ENCODE measurements around the gene TMEM33.
"Not testable (repeated sequence)": the region's sequence is repeated elsewhere in the genome, so short reads cannot be mapped to it uniquely, and the experiment has no call there.

Gene TMEM33

GRCh38 chr4:41913509-41913908, 21.7 kb upstream of the TMEM33 start:
- H3K27me3 ChIP-seq (ENCODE audit: insufficient read depth, low read length), result no peaks in the 10 kb centered on the region; the same call in 1 of the 2 replicates
- H3K27ac ChIP-seq (ENCODE audit: low read length), result no peak overlapping the region
- no peaks in the 10 kb centered on the region for H3K9me3 ChIP-seq (ENCODE audit: insufficient read depth, low read depth, low read length)
- H3K9ac ChIP-seq (ENCODE audit: low read depth, low read length), result no peak overlapping the region
- H3K4me1 ChIP-seq (ENCODE audit: insufficient read depth, low read length), result no peaks in the 10 kb centered on the region
- H3K36me3 ChIP-seq (ENCODE audit: insufficient read depth, low read depth, low read length), result no peaks in the 10 kb centered on the region
- no peak overlapping the region for H3K4me3 ChIP-seq (ENCODE audit: low read length)

- no peak overlapping the region for H3K9ac ChIP-seq (ENCODE audit: low read depth, low read length)
- peaks cover 24% of the 10 kb centered on the region for H3K9me3 ChIP-seq (ENCODE audit: insufficient read depth, low read depth, low read length)
- no peak overlapping the region for H3K27ac ChIP-seq (ENCODE audit: low read length)
- H3K4me3 ChIP-seq (ENCODE audit: low read length), result no peak overlapping the region
- peaks cover 36% of the 10 kb centered on the region for H3K27me3 ChIP-seq (ENCODE audit: insufficient read depth, low read length)
- H3K36me3 ChIP-seq (ENCODE audit: insufficient read depth, low read depth, low read length), result no peaks in the 10 kb centered on the region
- H3K4me1 ChIP-seq (ENCODE audit: insufficient read depth, low read length), result no peaks in the 10 kb centered on the region
Measured at GRCh38 chr4:41918278-41918677, 17.0 kb upstream of the TMEM33 start.

GRCh38 chr4:41920416-41920815, 14.8 kb upstream of the TMEM33 start:
- not testable (repeated sequence) for H3K4me1 ChIP-seq (ENCODE audit: insufficient read depth, low read length); H3K4me3 ChIP-seq (ENCODE audit: low read length); H3K9ac ChIP-seq (ENCODE audit: low read depth, low read length); H3K27ac ChIP-seq (ENCODE audit: low read length); H3K36me3 ChIP-seq (ENCODE audit: insufficient read depth, low read depth, low read length)
- Histone ChIP-seq H3K9me3 (ENCODE audit: insufficient read depth, low read depth, low read length) (peaks cover 24% of the 10 kb centered on the region), H3K27me3 (ENCODE audit: insufficient read depth, low read length) (peaks cover 47% of the 10 kb centered on the region)

GRCh38 chr4:41921476-41921875, 13.8 kb upstream of the TMEM33 start:
- Histone ChIP-seq H3K27ac (ENCODE audit: low read length) (no peak overlapping the region), H3K9me3 (ENCODE audit: insufficient read depth, low read depth, low read length) (peaks cover 24% of the 10 kb centered on the region), H3K4me1 (ENCODE audit: insufficient read depth, low read length) (no peaks in the 10 kb centered on the region), H3K4me3 (ENCODE audit: low read length) (no peak overlapping the region), H3K9ac (ENCODE audit: low read depth, low read length) (no peak overlapping the region), H3K36me3 (ENCODE audit: insufficient read depth, low read depth, low read length) (no peaks in the 10 kb centered on the region), H3K27me3 (ENCODE audit: insufficient read depth, low read length) (peaks cover 47% of the 10 kb centered on the region)

- Histone ChIP-seq H3K9me3 (ENCODE audit: insufficient read depth, low read depth, low read length) (no peaks in the 10 kb centered on the region), H3K4me3 (ENCODE audit: low read length) (no peak overlapping the region), H3K27ac (ENCODE audit: low read length) (no peak overlapping the region), H3K27me3 (ENCODE audit: insufficient read depth, low read length) (peaks cover 21% of the 10 kb centered on the region), H3K4me1 (ENCODE audit: insufficient read depth, low read length) (no peaks in the 10 kb centered on the region), H3K36me3 (ENCODE audit: insufficient read depth, low read depth, low read length) (no peaks in the 10 kb centered on the region), H3K9ac (ENCODE audit: low read depth, low read length) (no peak overlapping the region)
Measured at GRCh38 chr4:41927796-41928499, 7.3 kb upstream of the TMEM33 start.

GRCh38 chr4:41930139-41930831, 4.9 kb upstream of the TMEM33 start:
- H3K4me3 ChIP-seq (ENCODE audit: low read length), result no peak overlapping the region
- H3K9me3 ChIP-seq (ENCODE audit: insufficient read depth, low read depth, low read length), result no peaks in the 10 kb centered on the region
- 0 out of 2 replicates have a peak, but pooled peaks cover 7% of the 10 kb centered on the region for H3K27me3 ChIP-seq (ENCODE audit: insufficient read depth, low read length)
- no peak overlapping the region for H3K9ac ChIP-seq (ENCODE audit: low read depth, low read length)
- no peak overlapping the region for H3K27ac ChIP-seq (ENCODE audit: low read length)
- H3K4me1 ChIP-seq (ENCODE audit: insufficient read depth, low read length), result no peaks in the 10 kb centered on the region
- H3K36me3 ChIP-seq (ENCODE audit: insufficient read depth, low read depth, low read length), result no peaks in the 10 kb centered on the region

GRCh38 chr4:41932988-41933387, 2.2 kb upstream of the TMEM33 start:
- Histone ChIP-seq H3K27ac (ENCODE audit: low read length) (no peak overlapping the region), H3K27me3 (ENCODE audit: insufficient read depth, low read length) (0 out of 2 replicates have a peak, but pooled peaks cover 7% of the 10 kb centered on the region), H3K9me3 (ENCODE audit: insufficient read depth, low read depth, low read length) (no peaks in the 10 kb centered on the region), H3K4me1 (ENCODE audit: insufficient read depth, low read length) (peaks cover 16% of the 10 kb centered on the region; the same call in 1 of the 2 replicates), H3K4me3 (ENCODE audit: low read length) (no peak overlapping the region), H3K9ac (ENCODE audit: low read depth, low read length) (no peak overlapping the region), H3K36me3 (ENCODE audit: insufficient read depth, low read depth, low read length) (peaks cover 6% of the 10 kb centered on the region; the same call in 1 of the 2 replicates)

- Histone ChIP-seq H3K9me3 (ENCODE audit: insufficient read depth, low read depth, low read length) (no peaks in the 10 kb centered on the region), H3K27me3 (ENCODE audit: insufficient read depth, low read length) (0 out of 2 replicates have a peak, but pooled peaks cover 7% of the 10 kb centered on the region), H3K27ac (ENCODE audit: low read length) (no peak overlapping the region), H3K4me1 (ENCODE audit: insufficient read depth, low read length) (peaks cover 20% of the 10 kb centered on the region; the same call in 1 of the 2 replicates), H3K4me3 (ENCODE audit: low read length) (no peak overlapping the region), H3K36me3 (ENCODE audit: insufficient read depth, low read depth, low read length) (peaks cover 17% of the 10 kb centered on the region), H3K9ac (ENCODE audit: low read depth, low read length) (no peak overlapping the region)
Measured at GRCh38 chr4:41933997-41934503, 1.2 kb upstream of the TMEM33 start.

- H3K9ac ChIP-seq (ENCODE audit: low read depth, low read length), result no peak overlapping the region
- peak overlapping the region; percentile 96; the same call in 1 of the 2 replicates for H3K4me3 ChIP-seq (ENCODE audit: low read length)
- H3K27ac ChIP-seq (ENCODE audit: low read length), result no peak overlapping the region
Measured at GRCh38 chr4:41934514-41934900, 722 bp upstream of the TMEM33 start.

GRCh38 chr4:41935652-41936021, 408 bp downstream of the TMEM33 start:
- peaks cover 20% of the 10 kb centered on the region; the same call in 1 of the 2 replicates for H3K4me1 ChIP-seq (ENCODE audit: insufficient read depth, low read length)
- H3K36me3 ChIP-seq (ENCODE audit: insufficient read depth, low read depth, low read length), result peaks cover 30% of the 10 kb centered on the region
- no peaks in the 10 kb centered on the region for H3K9me3 ChIP-seq (ENCODE audit: insufficient read depth, low read depth, low read length)
- H3K27me3 ChIP-seq (ENCODE audit: insufficient read depth, low read length), result 0 out of 2 replicates have a peak, but pooled peaks cover 7% of the 10 kb centered on the region
- peak overlapping the region; percentile 96 for H3K4me3 ChIP-seq (ENCODE audit: low read length)
- H3K27ac ChIP-seq (ENCODE audit: low read length), result peak overlapping the region; percentile 53
- peak overlapping the region; percentile 89 for H3K9ac ChIP-seq (ENCODE audit: low read depth, low read length)

More at GRCh38 chr4:41934514-41934900, 722 bp upstream of the TMEM33 start:
- Histone ChIP-seq H3K4me1 (ENCODE audit: insufficient read depth, low read length) (peaks cover 20% of the 10 kb centered on the region; the same call in 1 of the 2 replicates), H3K36me3 (ENCODE audit: insufficient read depth, low read depth, low read length) (peaks cover 22% of the 10 kb centered on the region), H3K27me3 (ENCODE audit: insufficient read depth, low read length) (0 out of 2 replicates have a peak, but pooled peaks cover 7% of the 10 kb centered on the region), H3K9me3 (ENCODE audit: insufficient read depth, low read depth, low read length) (no peaks in the 10 kb centered on the region)

GRCh38 chr4:41939016-41939626, 3.9 kb downstream of the TMEM33 start:
- H3K27me3 ChIP-seq (ENCODE audit: insufficient read depth, low read length), result no peaks in the 10 kb centered on the region
- H3K9me3 ChIP-seq (ENCODE audit: insufficient read depth, low read depth, low read length), result no peaks in the 10 kb centered on the region
- no peak overlapping the region for H3K27ac ChIP-seq (ENCODE audit: low read length)
- H3K9ac ChIP-seq (ENCODE audit: low read depth, low read length), result no peak overlapping the region
- H3K4me1 ChIP-seq (ENCODE audit: insufficient read depth, low read length), result peaks cover 20% of the 10 kb centered on the region; the same call in 1 of the 2 replicates
- no peak overlapping the region for H3K4me3 ChIP-seq (ENCODE audit: low read length)
- H3K36me3 ChIP-seq (ENCODE audit: insufficient read depth, low read depth, low read length), result peaks cover 65% of the 10 kb centered on the region

Measured in iPS-20b (cell line).